ENCODE results near the gene PUSL1.
A peak's percentile ranks its signal among the peaks of the same experiment; 100 is the strongest.

PUSL1 gene

GRCh38 chr1:1336446-1336845 is 28.0 kb downstream of the PUSL1 start:
- in situ Hi-C loops (cut with MboI; ENCODE audit: low sequenced_read_pairs, unreplicated experiment): no loop called here
- no peak for TF ChIP-seq CTCF (IDR thresholded peaks at IDR 0.05; ENCODE audit: borderline replicate concordance, control extremely low read depth, extremely low read depth, insufficient read depth, missing control alignments)

DNA sequence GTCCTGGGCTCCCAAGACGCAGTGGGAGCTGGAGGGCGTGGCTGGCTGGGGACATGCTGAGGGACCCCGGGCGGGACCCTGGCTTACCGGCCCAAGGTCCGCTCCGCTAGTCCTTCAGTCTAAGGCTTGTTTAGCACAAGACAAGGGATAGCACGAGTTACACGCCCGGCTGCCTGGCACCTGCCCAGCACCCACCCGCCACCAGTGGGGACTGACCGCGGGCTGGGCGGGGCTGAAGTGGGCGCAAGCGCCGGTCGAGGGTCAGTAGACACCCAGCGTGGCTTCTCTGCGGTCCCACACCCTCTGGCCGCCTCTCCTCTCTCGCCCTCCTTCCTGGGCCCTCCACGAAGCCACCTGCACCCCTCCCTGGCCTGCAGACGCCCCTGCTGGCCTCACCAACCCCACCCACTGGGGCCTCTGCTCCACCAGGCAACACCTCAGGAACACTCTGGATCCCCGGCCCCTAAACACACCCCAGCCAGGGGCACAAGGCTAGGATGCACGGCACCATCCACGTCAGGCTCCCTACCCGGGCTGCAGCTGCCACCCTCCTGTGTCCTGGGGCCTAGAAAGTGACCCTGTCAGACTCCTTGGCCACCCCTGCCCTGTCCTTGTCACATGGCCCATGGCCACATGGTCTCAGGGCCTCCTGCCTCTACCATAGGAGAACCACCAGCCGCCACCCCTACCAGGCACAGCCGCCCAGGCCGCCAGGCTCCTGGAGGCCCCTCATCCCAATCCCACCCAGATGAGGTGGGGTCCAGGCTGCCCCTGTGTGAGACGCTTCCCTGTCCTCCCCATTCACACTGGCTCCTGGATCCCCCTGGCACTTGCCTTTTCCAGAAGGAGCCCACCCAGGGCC is 28.8 kb downstream of the PUSL1 start:
- in situ Hi-C loops (cut with MboI; ENCODE audit: low sequenced_read_pairs, unreplicated experiment): no loop called here
- no peak for DNase-seq (ENCODE audit: low spot score)
- no peak for TF ChIP-seq CTCF (IDR thresholded peaks at IDR 0.05; ENCODE audit: borderline replicate concordance, control extremely low read depth, extremely low read depth, insufficient read depth, missing control alignments)

More at GRCh38 chr1:1336446-1336845, 28.0 kb downstream of the PUSL1 start:
- no peak for DNase-seq (ENCODE audit: low spot score)

GRCh38 chr1:1337793-1338147 is 29.4 kb downstream of the PUSL1 start:
- peak; percentile 82 for DNase-seq (ENCODE audit: low spot score)
- in situ Hi-C loops (cut with MboI; ENCODE audit: low sequenced_read_pairs, unreplicated experiment): no loop called here
- no peak for TF ChIP-seq CTCF (IDR thresholded peaks at IDR 0.05; ENCODE audit: borderline replicate concordance, control extremely low read depth, extremely low read depth, insufficient read depth, missing control alignments)

GRCh38 chr1:1338278-1338677 is 29.9 kb downstream of the PUSL1 start:
- TF ChIP-seq CTCF (IDR thresholded peaks at IDR 0.05; ENCODE audit: borderline replicate concordance, control extremely low read depth, extremely low read depth, insufficient read depth, missing control alignments): no peak
- in situ Hi-C loops (cut with MboI; ENCODE audit: low sequenced_read_pairs, unreplicated experiment): no loop called here
- DNase-seq (ENCODE audit: low spot score): no peak

- TF ChIP-seq CTCF (IDR thresholded peaks at IDR 0.05; ENCODE audit: borderline replicate concordance, control extremely low read depth, extremely low read depth, insufficient read depth, missing control alignments): no peak
- in situ Hi-C loops (cut with MboI; ENCODE audit: low sequenced_read_pairs, unreplicated experiment): no loop called here
- no peak for DNase-seq (ENCODE audit: low spot score)
Measured at GRCh38 chr1:1340185-1340584, 31.8 kb downstream of the PUSL1 start.

GRCh38 chr1:1340791-1341548 is 32.6 kb downstream of the PUSL1 start:
- DNase-seq (ENCODE audit: low spot score): no peak
- in situ Hi-C loops (cut with MboI; ENCODE audit: low sequenced_read_pairs, unreplicated experiment): no loop called here
- TF ChIP-seq CTCF (IDR thresholded peaks at IDR 0.05; ENCODE audit: borderline replicate concordance, control extremely low read depth, extremely low read depth, insufficient read depth, missing control alignments): no peak
